HS-27A (cell line): ENCODE measurements around the gene KBTBD3.
"Not testable (repeated sequence)": the region's sequence is repeated elsewhere in the genome, so short reads cannot be mapped to it uniquely, and the experiment has no call there.

Experiments
- DNase-seq: peaks from one replicate; pipeline ENCODE4 v3.0.0-alpha.2; 2012; ENCODE audit warnings: low read depth, missing footprints

KBTBD3 gene

GRCh38 chr11:106061954-106062949, 14.9 kb downstream of the KBTBD3 start:
- no peak for DNase-seq

DNA sequence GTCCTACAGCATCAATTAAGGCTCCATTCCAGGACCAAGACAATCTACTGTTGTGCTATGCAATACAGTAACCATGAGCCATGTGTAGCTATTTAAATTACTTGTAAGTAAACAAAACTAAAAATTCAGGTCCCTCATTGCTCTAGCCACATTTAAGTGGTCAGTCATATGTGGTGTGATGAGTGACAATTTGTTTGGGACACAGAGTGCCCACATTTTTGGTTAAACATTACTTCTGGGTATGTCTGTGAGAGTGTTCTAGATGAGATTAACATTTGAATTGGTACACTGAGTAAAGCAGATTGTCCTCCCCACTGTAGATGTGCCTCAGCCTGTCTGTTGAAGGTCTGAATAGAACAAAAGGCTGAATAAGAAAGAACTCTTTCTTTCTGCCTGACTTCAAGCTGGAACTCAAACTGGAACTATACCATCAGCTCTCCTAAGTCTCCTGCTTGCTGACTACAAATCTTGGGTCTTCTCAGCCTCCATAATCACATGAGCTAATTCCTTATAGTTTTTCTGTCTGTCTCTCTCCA, 15.8 kb downstream of the KBTBD3 start:
- DNase-seq: no peak

- no peak for DNase-seq
These were observed 17.5 kb downstream of the KBTBD3 start for GRCh38 chr11:106059617-106060016.

- DNase-seq: not testable (repeated sequence)
These were observed 18.8 kb downstream of the KBTBD3 start for GRCh38 chr11:106058377-106058776.

- no peak for DNase-seq
These were observed 26.0 kb downstream of the KBTBD3 start for GRCh38 chr11:106051103-106051502.

- DNase-seq: no peak
These were observed 27.2 kb downstream of the KBTBD3 start for GRCh38 chr11:106049727-106050476.

DNA sequence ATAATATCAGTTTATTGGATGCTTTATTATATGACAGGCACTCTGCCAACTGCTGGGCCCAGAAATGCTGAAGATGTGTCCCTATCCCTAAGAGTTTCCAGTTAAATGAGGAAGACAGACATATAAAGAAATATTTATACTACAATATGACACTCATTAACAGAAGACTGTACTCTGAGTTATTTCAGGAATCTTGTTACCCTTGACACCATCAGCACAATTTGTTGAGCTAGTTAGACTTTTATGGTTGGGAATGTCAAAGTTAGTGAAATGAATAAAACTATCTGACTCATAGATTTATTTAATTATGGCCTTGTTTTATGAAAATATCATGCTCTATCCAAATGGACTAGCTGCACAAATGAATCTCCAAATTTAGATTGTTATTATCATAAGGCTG, 29.5 kb downstream of the KBTBD3 start:
- no peak for DNase-seq

GRCh38 chr11:106043540-106043939, 33.6 kb downstream of the KBTBD3 start:
- no peak for DNase-seq

GRCh38 chr11:106032861-106033260, 44.3 kb downstream of the KBTBD3 start:
- no peak for DNase-seq

- DNase-seq: no peak
These were observed 45.2 kb downstream of the KBTBD3 start for GRCh38 chr11:106031936-106032335.

DNA sequence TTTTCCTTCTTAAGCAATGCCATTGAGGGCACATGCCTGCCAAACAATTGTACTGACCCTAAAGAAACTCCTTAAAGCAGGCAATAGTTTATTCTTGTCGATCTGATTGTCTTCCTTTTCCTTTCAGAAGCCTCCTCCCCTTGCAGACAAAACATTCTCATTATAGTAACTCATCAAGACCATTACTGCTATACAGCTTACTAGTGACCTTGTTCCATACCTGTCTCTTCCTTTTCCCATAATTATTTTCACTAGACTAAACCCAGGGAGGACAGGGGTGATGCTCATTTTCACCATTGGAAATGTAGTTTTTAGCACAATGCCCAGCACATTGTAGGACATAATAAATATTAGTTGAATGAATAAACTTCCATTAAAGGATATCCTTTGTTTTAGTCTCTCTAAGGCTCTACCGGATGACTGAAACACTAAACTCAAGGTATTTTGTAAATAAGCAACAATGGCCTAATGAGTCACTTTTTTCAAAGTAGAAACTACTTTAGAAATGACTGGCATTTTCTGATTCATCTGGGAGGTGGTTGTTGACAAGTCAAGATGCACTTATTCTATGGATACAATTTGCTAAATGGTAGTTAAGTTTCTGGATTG, 45.8 kb downstream of the KBTBD3 start:
- no peak for DNase-seq

GRCh38 chr11:106030609-106031008, 46.5 kb downstream of the KBTBD3 start:
- DNase-seq: no peak

- no peak for DNase-seq
These were observed 54.3 kb downstream of the KBTBD3 start for GRCh38 chr11:106022795-106023275.

- peak; percentile 85 for DNase-seq
These were observed 55.0 kb downstream of the KBTBD3 start, which contains the start of gene MSANTD4 for GRCh38 chr11:106021967-106022794. Gene MSANTD4, minus strand, starts transcription at chr11:106022240. Its CDS starts 11,323 bp downstream, at chr11:106010917.

- no peak for DNase-seq
These were observed 55.8 kb downstream of the KBTBD3 start for GRCh38 chr11:106021181-106021966.

GRCh38 chr11:106017093-106017492, 60.1 kb downstream of the KBTBD3 start:
- DNase-seq: no peak

DNA sequence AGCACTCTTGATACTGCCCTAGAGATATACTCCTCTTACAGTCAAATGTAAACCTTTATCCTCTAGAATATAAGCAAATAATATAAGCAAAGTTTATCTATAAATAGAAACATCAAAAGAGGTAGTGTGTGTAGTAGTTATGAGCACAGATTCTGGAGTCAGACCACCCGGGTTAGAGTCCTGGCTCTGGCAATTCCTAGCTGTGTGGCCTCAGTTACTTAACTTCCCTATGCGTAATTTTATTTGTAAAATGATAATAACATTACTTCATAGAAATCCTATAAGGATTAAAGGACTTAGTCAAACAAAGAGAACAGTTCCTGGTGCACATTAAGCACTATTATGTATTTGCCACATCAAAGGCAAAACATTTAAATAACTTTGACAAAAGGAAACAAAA, 62.1 kb downstream of the KBTBD3 start:
- DNase-seq: no peak

DNA sequence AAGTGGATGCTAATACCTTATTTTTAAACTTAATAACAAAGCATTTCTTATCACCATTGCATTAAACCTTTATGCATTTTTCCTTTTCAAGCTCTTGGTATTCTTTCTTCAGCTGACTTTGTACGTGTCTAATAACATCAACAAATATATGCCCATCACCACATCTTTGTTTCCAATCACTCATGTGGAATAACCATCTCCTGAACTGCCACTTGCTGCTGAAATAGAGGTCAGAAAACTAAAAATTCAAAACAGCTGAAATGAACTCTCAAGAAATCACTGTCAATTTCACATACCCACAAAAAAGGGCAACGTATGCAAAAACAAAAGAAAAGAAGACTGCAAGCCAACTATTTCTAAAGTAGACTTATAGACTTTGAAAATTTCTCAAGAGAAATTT, 62.5 kb downstream of the KBTBD3 start:
- no peak for DNase-seq

GRCh38 chr11:106014035-106014434, 63.1 kb downstream of the KBTBD3 start:
- DNase-seq: no peak

GRCh38 chr11:106012744-106013143, 64.4 kb downstream of the KBTBD3 start:
- no peak for DNase-seq
